Duodenal mucosa (tissue), 2 donors: ENCODE results near the gene SENP5.
A peak's percentile ranks its signal among the peaks of the same experiment; 100 is the strongest.

Source experiments
- H3K27ac ChIP-seq: one replicate; pipeline ENCODE4 v1.7.0; 2013; ENCODE audit warnings: low read depth, low read length
- H3K27me3 ChIP-seq, 2 donors: one replicate each; pipeline ENCODE4 v1.7.0; 2013; ENCODE audit warnings: low read length in 2 of 2, control low read depth in 1 of 2; ENCODE audit not compliant: insufficient read depth in 2 of 2, control insufficient read depth in 1 of 2
- H3K36me3 ChIP-seq, 2 donors: one replicate each; pipeline ENCODE4 v1.7.0; 2013; ENCODE audit warnings: low read length in 2 of 2, control low read depth in 1 of 2; ENCODE audit not compliant: insufficient read depth in 2 of 2, control insufficient read depth in 1 of 2
- H3K4me1 ChIP-seq, 2 donors: one replicate each; pipeline ENCODE4 v1.7.0; 2013; ENCODE audit warnings: low read length in 2 of 2, control low read depth in 1 of 2; ENCODE audit not compliant: insufficient read depth in 2 of 2, control insufficient read depth in 1 of 2
- H3K4me3 ChIP-seq, 2 donors: one replicate each; pipeline ENCODE4 v1.7.0; 2013; ENCODE audit warnings: low read length in 2 of 2, low read depth in 1 of 2
- H3K9ac ChIP-seq, 2 donors: one replicate each; pipeline ENCODE4 v1.7.0; 2013; ENCODE audit warnings: low read length in 2 of 2, low read depth in 1 of 2
- H3K9me3 ChIP-seq, 2 donors: one replicate each; pipeline ENCODE4 v1.7.0; 2013; ENCODE audit warnings: low read length in 2 of 2, control low read depth in 1 of 2; ENCODE audit not compliant: control insufficient read depth in 1 of 2

The SENP5 gene

DNA sequence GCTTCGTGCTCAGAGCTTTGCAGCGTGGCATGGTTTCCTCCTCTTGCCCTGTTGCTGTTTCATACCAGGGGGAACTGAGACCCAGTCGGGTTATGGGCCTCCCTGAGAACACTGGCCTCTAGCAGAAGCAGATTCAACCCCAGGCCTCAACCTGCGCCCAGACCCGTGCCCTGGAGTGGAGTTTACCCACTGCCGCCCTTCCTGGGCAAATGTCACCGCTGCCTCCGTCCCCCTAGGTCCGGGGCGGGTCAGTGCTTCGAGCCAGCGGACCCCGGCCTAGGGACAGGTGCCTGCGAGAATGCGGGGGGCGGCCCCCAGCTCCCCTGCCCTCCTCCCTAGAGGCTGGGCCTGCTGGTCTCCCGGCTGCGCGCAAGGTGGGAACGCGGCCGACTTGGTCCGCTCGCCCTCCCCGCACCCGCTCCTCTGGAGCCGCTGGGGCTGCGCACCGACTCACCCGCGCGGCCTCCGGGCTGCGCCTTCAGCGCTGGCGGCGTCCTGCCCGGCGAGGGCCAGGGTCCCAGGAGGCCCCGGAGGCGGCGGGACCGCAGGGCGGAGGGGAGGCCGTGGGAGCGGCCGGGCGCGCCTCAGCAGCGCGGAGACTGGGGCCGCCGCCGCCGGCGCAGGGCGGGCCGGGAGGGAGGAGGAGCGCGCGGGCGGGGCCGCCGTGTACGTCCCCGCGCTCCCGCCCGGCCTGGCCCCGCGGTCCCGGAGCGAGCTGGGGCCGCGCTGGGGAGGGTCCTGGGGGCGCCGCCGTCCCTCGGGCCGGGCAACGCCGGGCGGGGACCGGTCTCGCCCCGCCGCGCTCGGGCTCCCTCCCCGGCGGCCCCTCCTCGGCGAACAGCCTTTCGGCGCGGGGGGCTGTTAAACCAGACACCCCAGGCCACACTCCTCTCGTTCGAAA lies 100.8 kb downstream of the SENP5 start, which contains the start of gene PIGZ:
Gene PIGZ (minus strand): TSS at position 601 of the 901 bp plus-strand sequence. CDS start 16,802 bp downstream, outside the sequence.
- H3K4me3 ChIP-seq = peak within 1 kb of the TSS; percentile 72 to 75
- H3K27me3 ChIP-seq = peaks cover 0 to 7% of the 10 kb centered on the region in 2 donors
- H3K36me3 ChIP-seq = peaks cover 0 to 5% of the 10 kb centered on the region in 2 donors
- peak within 1 kb of the TSS; percentile 61 to 72 for H3K9ac ChIP-seq
- H3K9me3 ChIP-seq = no peaks in the 10 kb centered on the region
- H3K4me1 ChIP-seq = peaks cover 6 to 8% of the 10 kb centered on the region in 2 donors
- no peak within 1 kb of the TSS for H3K27ac ChIP-seq

DNA sequence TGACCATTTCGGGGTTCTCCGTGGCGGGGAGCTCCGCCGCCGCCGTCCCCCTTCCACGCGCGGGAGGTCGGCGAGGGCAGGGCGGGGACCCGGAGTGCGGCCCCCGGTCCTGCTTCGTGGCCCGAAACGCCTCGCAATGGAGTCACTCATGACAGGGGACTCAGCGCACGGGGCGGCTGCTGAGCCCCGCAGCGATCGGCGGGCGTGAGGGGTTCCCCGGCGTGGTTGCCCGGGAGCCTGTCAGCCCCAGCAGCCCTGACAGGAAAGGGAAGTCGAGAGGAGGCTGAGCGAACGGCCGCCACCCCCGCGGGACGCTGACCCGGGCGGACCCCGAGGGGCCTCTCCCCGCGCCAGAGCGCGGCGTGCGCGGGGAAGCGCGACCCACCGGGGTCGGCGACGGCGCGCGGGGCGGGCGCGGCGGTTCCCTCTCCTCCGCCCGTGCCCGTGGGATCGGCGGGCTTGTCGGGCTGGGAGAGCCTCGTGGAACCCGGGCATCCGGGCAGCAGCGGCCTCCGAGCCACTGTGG lies 101.5 kb downstream of the SENP5 start:
- H3K9me3 ChIP-seq = no peaks in the 10 kb centered on the region
- H3K9ac ChIP-seq = peak overlapping the region in 1 of 2 donors; percentile 43
- peaks cover 6 to 8% of the 10 kb centered on the region in 2 donors for H3K4me1 ChIP-seq
- peaks cover 0 to 7% of the 10 kb centered on the region in 2 donors for H3K27me3 ChIP-seq
- H3K36me3 ChIP-seq = peaks cover 0 to 5% of the 10 kb centered on the region in 2 donors
- no peak overlapping the region for H3K27ac ChIP-seq
- peak overlapping the region; percentile 65 to 68 for H3K4me3 ChIP-seq

DNA sequence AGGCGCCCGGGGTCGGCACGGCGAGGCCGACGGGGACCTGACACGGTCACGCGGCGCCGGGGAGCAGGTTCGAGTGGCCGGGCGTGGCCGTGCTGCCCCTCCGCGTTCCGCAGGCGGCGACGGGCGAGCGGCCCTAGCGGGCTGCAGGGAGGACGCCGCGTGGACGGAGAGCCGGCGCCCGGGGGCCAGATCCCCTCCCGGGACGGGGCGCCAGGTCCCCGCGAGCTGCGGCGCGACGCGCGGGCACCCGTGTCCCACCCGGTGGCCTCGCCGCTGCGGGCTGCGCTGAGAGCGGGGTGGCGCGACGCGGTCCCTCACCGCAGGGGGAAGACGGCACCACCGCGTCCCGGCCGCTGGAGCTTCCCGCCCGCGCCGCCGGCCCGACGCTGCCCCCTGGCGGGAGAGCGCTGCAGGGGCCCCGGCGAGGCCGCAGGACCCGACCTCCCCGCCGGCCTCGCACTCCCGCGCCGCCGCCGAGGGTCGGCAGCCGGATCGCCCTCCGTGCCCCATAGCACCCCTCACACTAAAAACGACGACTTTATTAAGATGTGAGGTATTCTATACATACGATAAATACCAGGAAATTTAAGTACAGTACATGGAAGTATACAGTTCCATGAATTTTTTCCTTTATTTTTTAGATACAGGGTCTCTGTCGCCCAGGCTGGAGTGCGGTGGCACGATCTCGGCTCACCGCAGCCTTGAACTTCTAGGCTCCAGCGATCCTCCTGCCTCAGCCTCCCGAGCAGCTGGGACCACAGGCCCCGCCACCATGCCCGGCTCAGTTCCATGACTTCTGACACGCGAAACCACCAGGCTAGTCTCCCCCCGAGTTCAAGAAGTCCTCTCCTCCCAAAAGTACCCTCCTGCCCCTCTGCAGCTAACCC lies 102.2 kb downstream of the SENP5 start:
- no peaks in the 10 kb centered on the region for H3K9me3 ChIP-seq
- no peak overlapping the region for H3K9ac ChIP-seq
- peak overlapping the region; percentile 65 to 68 for H3K4me3 ChIP-seq
- H3K36me3 ChIP-seq = peaks cover 0 to 5% of the 10 kb centered on the region in 2 donors
- no peak overlapping the region for H3K27ac ChIP-seq
- peaks cover 0 to 7% of the 10 kb centered on the region in 2 donors for H3K27me3 ChIP-seq
- peaks cover 6 to 8% of the 10 kb centered on the region in 2 donors for H3K4me1 ChIP-seq

DNA sequence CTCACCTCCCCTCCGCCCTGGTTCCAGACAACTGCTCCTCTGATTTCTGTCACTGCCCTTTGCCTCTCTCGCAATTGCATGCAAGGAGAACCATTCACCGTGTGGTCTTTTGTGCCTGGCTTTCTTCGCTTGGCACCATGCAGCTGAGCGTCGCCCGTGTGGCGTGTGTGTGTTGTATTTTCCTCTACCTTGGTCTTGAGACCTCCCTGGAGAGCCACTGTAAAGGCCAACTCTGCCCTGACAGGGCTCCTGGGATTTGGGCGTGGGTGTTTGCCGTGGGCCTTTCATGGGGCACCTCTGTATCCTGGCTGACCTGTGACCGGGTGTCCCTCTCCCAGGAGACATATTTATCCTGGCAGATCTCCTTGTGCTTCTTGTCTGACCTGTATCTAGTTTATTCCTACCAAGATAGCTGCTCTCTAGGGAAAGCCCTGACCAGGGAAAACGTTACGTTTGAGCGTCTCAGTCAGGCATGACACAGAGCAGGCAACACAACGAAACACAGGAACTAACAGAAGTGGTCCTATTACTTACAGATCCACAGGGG lies 102.9 kb downstream of the SENP5 start:
- Histone ChIP-seq H3K4me1 (peaks cover 6 to 8% of the 10 kb centered on the region in 2 donors), H3K36me3 (peaks cover 0 to 3% of the 10 kb centered on the region in 2 donors), H3K27me3 (peaks cover 0 to 7% of the 10 kb centered on the region in 2 donors), H3K9ac (no peak overlapping the region), H3K4me3 (no peak overlapping the region), H3K27ac (no peak overlapping the region), H3K9me3 (no peaks in the 10 kb centered on the region)

DNA sequence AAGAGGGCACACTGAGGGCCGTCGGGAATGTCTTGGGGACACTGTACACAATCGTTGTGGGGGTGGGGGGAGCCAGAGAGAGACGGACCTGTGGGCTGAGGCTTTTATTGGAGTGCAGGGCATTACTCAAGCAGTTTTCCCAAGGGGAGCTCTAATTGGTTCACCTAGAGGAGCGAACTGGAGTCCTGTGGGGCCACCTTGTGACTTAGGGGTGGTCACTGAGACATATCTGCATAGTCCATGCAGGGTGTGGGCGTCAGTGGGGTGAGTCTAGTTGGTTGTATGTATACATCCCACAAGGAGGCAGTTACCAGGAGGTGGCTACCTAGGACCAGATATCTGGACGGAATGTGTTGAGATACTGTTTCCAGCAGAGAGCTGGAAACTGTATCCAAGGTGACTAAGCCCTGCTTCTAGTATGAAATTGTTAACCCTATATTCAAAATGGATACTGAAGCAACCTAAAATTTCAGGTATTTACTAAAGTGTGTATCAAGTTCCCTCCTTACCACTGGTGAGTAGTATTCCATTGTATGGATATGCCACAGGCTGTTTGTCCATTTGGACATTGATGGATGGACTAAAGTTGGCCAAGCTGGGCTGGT lies 103.5 kb downstream of the SENP5 start:
- H3K9me3 ChIP-seq = no peaks in the 10 kb centered on the region
- H3K4me1 ChIP-seq = peaks cover 6 to 8% of the 10 kb centered on the region in 2 donors
- no peak overlapping the region for H3K27ac ChIP-seq
- no peak overlapping the region for H3K9ac ChIP-seq
- no peak overlapping the region for H3K4me3 ChIP-seq
- H3K36me3 ChIP-seq = no peaks in the 10 kb centered on the region
- H3K27me3 ChIP-seq = peaks cover 0 to 7% of the 10 kb centered on the region in 2 donors

DNA sequence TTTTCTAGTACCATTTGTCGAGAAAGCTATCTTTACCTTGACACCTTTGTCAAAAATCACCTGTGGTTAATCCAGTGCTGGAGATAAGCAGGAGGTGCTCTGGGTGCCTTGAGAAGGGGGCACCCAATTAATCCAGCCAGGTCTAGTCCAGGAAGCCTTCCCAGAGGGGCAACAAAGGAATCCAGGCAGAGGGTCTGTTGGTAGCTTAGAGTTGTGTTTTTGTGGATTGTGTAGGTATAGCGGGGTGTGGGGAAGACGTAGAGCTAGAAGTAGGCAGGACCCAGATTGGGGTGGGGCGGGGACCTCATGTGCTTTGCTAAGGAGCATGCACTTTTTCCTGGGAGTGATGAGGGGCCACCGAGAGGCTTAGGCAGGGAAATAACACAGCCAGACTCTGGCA lies 106.9 kb downstream of the SENP5 start:
- H3K36me3 ChIP-seq = no peaks in the 10 kb centered on the region
- H3K4me3 ChIP-seq = no peak overlapping the region
- peaks cover 0 to 7% of the 10 kb centered on the region in 2 donors for H3K27me3 ChIP-seq
- H3K27ac ChIP-seq = no peak overlapping the region
- no peaks in the 10 kb centered on the region for H3K4me1 ChIP-seq
- no peak overlapping the region for H3K9ac ChIP-seq
- no peaks in the 10 kb centered on the region for H3K9me3 ChIP-seq

DNA sequence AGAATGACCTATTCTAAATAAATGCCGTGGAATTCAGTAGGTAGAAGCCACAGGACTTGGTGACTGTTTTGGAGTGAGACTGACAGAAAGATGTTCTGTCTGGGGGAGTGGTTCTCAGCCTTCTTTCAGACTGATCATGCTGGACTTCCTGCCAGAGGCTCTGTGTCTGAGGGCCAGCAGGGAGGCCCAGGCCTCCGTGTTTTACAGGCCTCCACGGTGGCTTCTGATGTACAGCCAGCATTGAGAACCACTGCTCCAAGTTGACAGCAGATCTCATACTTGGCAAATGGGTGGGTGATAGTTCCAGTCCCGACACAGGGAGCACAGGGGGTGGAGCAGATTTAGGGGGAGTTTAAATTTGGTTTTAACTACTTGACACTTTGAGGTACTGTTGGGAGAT lies 107.6 kb downstream of the SENP5 start:
- Histone ChIP-seq H3K4me1 (no peaks in the 10 kb centered on the region), H3K27me3 (peaks cover 0 to 7% of the 10 kb centered on the region in 2 donors), H3K36me3 (no peaks in the 10 kb centered on the region), H3K9me3 (no peaks in the 10 kb centered on the region), H3K27ac (no peak overlapping the region), H3K9ac (no peak overlapping the region), H3K4me3 (no peak overlapping the region)

DNA sequence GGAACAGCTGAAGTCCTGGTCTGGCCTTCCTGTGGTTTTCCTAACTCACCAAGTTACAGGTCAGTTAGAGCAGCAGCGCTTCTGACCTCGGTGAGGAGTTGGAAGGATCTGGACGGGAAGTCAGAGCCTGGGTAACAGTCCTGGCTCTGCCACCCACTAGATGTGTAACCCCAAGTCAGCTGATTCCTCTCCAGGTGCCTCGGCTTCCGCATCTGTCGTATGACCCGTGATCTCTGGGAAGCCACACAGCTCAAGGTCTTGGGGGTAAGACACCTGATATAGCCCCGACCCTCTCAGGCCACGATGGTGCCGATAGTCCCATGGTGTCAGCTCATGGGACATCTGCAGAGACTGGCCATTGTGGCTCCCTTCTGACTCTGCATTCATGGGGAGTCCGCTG lies 109.2 kb downstream of the SENP5 start:
- no peaks in the 10 kb centered on the region for H3K36me3 ChIP-seq
- H3K9me3 ChIP-seq = no peaks in the 10 kb centered on the region
- no peak overlapping the region for H3K27ac ChIP-seq
- no peak overlapping the region for H3K9ac ChIP-seq
- no peaks in the 10 kb centered on the region for H3K4me1 ChIP-seq
- no peak overlapping the region for H3K4me3 ChIP-seq
- no peaks in the 10 kb centered on the region for H3K27me3 ChIP-seq

DNA sequence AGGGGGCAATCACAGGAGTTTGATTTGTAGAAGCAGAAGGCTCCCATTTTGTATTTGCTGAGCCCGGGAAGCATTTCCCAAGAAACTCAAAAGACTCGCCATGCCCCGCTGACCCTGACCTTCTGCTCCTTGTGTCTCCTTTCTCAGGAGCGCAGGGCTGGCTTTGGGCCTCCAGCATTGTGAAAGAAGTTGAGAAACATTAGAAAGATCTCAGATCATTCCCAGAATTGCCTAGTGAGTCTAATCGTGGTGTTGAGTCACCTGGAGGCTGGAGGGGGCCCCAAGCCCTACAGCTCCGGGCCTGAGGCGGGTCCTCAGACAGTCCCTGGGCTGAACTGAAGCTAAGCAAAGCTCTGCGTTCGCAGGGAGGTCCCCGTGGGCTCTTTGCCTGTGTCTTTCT lies 111.8 kb downstream of the SENP5 start:
- H3K9ac ChIP-seq = no peak overlapping the region
- H3K36me3 ChIP-seq = no peaks in the 10 kb centered on the region
- H3K9me3 ChIP-seq = peaks cover 5% of the 10 kb centered on the region in 2 donors
- no peak overlapping the region for H3K27ac ChIP-seq
- H3K4me1 ChIP-seq = no peaks in the 10 kb centered on the region
- H3K4me3 ChIP-seq = no peak overlapping the region
- H3K27me3 ChIP-seq = no peaks in the 10 kb centered on the region
